Activated T-helper 9 cell treated with anti-CD3 and anti-CD28 coated beads, Interleukin-2, amount 50 U/mL, for 16 hours (primary cell): ENCODE results near the gene NPHS1.
"Not testable (repeated sequence)": the region's sequence is repeated elsewhere in the genome, so short reads cannot be mapped to it uniquely, and the experiment has no call there.

Experiments used
- DNase-seq: peaks from one replicate; pipeline ENCODE4 v3.0.0-alpha.2; 2020; ENCODE audit warnings: low read depth

Gene NPHS1

DNA sequence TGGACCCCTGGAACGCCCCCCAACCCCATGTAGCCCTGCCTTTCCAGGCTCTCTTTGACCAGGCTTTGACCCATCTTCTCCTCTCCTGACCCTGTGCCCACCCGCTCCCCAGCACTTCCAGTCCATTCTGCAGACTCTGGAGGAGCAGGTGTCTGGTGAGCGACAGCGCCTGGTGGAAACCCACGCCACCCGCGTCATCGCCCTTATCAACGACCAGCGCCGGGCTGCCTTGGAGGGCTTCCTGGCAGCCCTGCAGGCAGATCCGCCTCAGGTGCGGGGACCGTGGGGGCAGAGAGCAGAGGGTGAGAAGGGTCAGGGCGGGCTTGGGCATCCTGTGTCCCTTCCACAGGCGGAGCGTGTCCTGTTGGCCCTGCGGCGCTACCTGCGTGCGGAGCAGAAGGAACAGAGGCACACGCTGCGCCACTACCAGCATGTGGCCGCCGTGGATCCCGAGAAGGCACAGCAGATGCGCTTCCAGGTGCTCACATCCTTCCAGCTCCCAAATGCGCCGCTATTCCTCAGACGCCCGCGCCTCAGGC, 22.2 kb upstream of the NPHS1 start:
- no peak for DNase-seq

DNA sequence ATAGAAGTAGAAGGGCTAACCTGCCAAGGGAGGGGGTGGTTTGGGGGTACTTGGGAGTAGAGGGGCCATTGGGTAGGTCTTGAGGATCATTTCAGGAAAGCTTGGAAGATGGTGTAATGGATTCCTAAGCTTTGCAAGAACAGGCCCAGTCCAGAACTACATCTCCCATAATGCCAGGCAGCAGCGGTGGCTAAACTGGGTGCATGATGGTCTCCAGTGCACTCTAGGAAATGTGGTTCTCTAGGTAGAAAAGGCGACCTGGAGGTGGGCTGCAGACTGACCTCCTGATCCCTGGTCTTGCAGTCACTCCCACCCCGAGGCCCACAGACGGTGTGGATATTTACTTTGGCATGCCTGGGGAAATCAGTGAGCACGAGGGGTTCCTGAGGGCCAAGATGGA, 19.9 kb upstream of the NPHS1 start:
- DNase-seq: no peak

DNA sequence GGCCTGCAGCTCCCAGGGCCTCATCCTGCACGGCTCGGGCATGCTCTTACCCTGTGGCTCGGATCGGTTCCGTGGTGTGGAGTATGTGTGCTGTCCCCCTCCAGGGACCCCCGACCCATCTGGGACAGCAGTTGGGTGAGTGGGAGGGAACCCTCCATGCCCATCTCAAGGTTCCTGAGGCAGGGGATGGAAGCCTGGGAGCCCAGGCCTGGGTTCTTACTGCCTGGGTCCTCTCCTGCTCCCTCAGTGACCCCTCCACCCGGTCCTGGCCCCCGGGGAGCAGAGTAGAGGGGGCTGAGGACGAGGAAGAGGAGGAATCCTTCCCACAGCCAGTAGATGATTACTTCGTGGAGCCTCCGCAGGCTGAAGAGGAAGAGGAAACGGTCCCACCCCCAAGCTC, 19.3 kb upstream of the NPHS1 start:
- no peak for DNase-seq

- no peak for DNase-seq
These were observed 18.5 kb upstream of the NPHS1 start for GRCh38 chr19:35870798-35871197.

- not testable (repeated sequence) for DNase-seq
These were observed 17.9 kb upstream of the NPHS1 start for GRCh38 chr19:35870124-35870736.

DNA sequence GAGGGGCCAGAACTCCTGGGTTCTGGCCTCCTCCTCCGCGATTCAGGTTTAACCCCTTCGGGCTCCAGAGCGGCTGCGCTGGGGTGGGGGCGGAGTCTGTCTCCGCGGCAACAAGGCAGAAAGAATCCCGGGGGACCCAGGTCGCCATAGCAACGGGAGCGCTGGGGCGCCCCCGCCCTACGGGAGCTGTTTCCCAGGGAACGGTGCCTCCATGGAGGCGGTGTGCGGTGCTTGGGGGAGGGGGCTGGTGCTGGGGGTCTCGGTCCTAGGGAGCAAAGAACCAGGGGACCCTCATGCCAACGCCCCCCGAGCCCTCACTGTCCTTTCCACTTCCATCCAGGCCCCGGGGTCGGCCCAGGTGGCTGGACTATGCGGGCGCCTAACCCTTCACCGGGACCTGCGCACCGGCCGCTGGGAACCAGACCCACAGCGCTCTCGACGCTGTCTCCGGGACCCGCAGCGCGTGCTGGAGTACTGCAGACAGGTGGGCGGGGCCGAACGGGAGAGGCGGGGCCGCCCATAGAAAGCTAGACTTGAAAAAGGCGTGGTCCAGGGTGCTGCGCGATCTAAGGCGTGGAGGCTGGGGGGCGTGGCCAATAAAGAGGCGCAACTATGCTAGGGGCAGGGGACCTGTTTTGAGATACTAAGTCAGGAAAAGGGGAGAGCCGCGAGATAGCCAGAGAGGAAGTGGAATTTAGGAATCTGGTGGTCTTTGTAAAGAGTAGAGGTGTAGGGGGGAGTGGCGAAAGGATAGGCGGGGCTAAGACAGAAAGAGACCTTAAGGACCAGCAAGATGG, 17.2 kb upstream of the NPHS1 start:
- peak; percentile 67 for DNase-seq

GRCh38 chr19:35868823-35869326, 16.6 kb upstream of the NPHS1 start:
- DNase-seq: no peak

DNA sequence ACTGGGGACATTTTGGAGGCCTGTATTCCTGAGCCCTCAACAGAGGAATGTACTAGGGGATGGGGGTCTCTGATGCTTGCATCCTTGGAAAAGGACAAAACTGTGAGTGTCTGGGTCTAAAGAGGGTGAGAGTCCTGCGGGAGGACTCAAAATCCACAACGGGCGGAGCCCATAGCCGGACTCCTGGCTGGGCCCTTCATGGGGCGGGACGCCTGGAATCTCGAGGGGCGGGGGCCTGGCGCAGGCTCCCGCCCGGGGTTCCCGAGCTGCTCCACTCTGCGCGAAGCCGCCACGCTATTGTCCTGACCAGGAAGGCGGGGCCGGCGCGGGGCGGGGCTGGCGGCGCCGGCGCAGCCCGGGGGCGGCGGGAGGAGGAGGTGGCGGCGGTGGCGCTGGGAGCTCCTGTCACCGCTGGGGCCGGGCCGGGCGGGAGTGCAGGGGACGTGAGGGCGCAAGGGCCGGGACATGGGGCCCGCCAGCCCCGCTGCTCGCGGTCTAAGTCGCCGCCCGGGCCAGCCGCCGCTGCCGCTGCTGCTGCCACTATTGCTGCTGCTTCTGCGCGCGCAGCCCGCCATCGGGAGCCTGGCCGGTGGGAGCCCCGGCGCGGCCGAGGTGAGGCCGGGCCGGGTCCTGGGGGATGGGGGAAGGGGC, 16.0 kb upstream of the NPHS1 start, which contains the start of gene APLP1:
APLP1 (plus strand) TSS at position 403 of the 651 bp plus-strand sequence; CDS start at position 466, 63 bp downstream.
- DNase-seq: peak; percentile 62

DNA sequence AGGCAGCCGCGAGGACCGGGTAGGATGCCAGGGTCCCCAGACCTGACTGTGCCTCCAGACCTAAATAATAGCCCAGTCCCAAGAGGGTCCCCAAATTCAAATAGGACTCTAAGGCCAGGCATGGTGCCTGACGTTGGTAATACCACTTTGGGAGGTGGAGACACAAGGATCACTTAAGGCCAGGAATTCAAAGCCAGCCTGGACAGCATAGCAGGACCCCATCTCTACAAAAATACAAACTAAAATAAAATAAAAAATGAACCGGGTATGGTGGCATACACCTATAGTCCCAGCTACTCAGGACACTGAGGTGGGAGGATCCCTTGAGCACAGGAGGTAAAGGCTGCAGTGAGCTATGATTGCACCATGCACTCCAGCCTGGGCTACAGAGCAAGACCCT, 10.7 kb upstream of the NPHS1 start:
- no peak for DNase-seq

DNA sequence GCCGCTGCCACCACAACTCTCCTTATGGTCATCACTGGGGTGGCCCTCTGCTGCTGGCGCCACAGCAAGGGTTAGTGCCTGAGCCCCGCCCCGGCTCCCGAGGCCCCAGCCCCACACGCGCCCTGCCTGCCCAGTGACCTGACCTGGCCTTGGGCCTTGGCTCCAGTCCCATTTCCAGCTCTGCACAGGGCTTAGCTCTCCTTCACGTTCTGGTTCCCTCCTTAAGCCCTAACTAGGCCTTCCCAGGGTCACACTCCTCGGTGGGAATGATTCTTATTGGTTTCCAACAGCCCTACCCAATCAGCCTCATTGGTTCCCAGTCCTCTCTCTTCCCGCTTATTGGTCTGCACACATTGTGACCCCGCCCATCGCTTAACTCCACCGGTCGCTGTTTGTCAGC, 10.2 kb upstream of the NPHS1 start:
- DNase-seq: no peak

DNA sequence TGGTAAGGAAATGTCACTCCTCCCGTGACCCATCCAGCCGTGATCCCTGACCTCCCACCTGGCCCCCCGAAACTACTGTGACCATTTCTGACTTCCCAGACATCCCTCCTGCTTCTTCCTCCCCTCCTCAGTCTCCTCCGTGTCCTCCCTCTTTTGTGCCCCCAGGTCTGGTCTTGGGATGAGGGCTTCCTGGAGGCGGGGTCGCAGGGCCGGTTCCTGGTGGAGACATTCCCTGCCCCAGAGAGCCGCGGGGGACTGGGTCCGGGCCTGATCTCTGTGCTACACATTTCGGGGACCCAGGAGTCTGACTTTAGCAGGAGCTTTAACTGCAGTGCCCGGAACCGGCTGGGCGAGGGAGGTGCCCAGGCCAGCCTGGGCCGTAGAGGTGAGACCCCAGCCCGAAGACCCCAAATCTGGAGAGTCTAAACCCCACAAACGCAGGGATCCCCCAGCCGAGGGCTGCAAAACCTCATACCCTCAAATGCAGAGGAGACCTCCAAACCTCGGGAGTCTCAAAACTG, 9.4 kb upstream of the NPHS1 start:
- DNase-seq: no peak

GRCh38 chr19:35860818-35861639, 8.7 kb upstream of the NPHS1 start:
- no peak for DNase-seq

- no peak for DNase-seq
These were observed 8.1 kb upstream of the NPHS1 start for GRCh38 chr19:35860436-35860817.

DNA sequence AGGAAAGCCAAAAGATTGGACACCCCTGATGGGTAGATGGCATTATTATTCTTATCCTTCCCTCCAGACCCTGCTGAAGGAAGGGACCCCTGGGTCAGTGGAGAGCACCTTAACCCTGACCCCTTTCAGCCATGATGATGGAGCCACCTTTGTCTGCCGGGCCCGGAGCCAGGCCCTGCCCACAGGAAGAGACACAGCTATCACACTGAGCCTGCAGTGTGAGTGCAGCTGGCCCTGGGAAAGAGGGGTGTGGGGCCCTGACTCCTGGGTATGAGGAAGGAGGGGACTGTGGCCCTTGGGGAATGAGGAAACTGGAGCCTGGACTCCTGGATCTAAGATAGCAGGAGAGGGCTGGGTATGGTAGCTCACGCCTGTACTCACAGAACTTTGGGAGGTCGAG, 7.1 kb upstream of the NPHS1 start:
- no peak for DNase-seq

GRCh38 chr19:35858311-35858710, 6.0 kb upstream of the NPHS1 start:
- no peak for DNase-seq

GRCh38 chr19:35856546-35857149, 4.3 kb upstream of the NPHS1 start, which contains the start of gene KIRREL2:
Gene KIRREL2, plus strand, starts transcription at chr19:35856911. Its CDS starts 209 bp downstream, at chr19:35857120.
- DNase-seq: no peak

GRCh38 chr19:35853038-35853756, 893 bp upstream of the NPHS1 start:
- no peak for DNase-seq

DNA sequence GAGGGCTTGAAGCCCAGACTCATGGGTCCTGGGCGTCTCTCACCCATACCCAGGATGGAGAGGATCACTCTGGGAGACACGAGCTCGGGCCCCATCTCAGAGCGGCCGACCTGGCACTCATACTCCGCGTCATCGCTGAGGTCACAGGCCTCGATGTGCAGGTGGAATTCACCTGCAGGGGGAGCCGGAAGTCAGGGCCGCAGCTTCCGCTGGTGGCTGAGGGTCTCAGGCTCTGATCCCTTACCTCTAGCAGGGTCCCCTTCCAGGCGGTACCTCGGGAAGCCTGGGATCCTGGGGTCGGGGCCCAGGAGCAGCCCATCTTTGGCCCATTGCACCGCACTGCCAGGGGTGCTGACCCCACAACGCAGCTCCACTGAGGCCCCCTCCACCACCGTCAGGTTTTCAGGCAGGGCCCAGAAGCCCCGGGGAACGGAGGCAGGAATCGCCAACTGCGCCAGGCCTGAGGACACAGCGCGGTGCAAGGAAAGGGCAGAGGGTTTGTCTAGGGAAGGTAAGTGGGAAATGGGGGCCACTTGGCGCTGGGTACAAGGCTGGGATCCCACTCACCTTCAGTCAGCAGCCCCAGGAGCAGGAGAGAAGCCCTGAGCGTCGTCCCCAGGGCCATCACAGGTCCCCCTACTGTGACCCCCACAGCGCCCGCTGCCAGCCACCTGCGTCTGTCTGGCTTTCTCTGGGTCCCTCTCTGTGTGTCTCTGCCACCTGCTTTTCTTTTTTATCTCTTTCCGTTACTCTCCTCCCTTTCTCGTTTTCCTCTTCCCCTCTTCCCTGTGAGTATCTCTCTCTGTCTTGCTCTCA, 883 bp downstream of the NPHS1 start:
- no peak for DNase-seq

GRCh38 chr19:35848919-35849505, 3.3 kb downstream of the NPHS1 start:
- no peak for DNase-seq
